Activated CD8-positive, alpha-beta memory T cell treated with anti-CD3 and anti-CD28 coated beads, Interleukin-2, amount 50 U/mL, for 48 hours (primary cell): ENCODE data around the gene KLHDC8B.

Experiments used
- DNase-seq: peaks from one replicate; pipeline ENCODE4 v3.0.0-alpha.2; 2020

KLHDC8B gene

GRCh38 chr3:49171119-49171774 lies at the start of gene KLHDC8B:
Gene KLHDC8B (plus strand): TSS chr3:49171598. CDS start chr3:49172770, 1,172 bp downstream.
- DNase-seq: peak; percentile 97

GRCh38 chr3:49122022-49122421 lies 49.4 kb upstream of the KLHDC8B start:
- DNase-seq: no peak

- DNase-seq: no peak
Measured at GRCh38 chr3:49122451-49122850, 48.9 kb upstream of the KLHDC8B start.

GRCh38 chr3:49122886-49123545 lies 48.4 kb upstream of the KLHDC8B start:
- DNase-seq: no peak

GRCh38 chr3:49123687-49124086 lies 47.7 kb upstream of the KLHDC8B start:
- DNase-seq: no peak

- DNase-seq: no peak
Measured at GRCh38 chr3:49124203-49124602, 47.2 kb upstream of the KLHDC8B start.

- no peak for DNase-seq
Measured at GRCh38 chr3:49124991-49125670, 46.3 kb upstream of the KLHDC8B start.

DNA sequence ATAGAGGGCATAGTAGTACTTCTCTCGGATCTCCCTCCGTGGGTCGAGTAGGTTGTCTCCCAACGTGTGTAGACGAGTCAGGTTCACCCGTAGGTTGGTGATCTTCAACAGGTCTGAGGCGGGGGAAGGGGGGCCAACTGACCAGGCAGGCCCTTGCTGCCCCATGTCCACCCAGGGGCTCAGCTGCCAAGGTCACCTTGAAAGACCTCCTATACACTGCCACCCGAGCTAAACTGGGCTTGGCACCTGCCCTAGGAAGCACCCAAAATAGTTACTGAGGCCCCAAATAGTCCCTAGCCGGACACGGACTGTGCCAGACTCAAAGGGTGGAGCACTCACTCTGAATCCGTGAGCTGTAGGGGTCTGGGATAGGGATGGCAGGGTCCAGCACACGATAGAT lies 40.4 kb upstream of the KLHDC8B start:
- no peak for DNase-seq

DNA sequence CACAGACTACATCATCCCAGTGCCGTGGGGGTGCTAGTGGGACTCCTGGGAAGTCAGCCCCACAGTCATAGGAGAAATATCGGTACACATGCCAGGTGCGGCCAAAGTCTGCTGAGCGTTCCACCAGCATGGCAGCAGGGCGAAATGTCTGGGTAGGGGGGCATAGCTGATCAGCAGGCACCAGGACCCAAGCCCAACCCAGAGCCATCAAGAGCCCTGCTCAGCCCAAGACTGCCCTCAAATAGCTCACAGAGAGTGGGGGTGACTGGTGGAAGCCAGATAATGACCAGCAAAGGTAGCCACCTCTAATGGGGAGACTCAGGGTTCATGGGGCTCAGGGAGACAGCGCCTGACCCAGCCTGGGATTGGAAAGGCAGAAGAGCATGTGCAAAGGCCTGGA lies 39.8 kb upstream of the KLHDC8B start:
- no peak for DNase-seq

- no peak for DNase-seq
Measured at GRCh38 chr3:49132073-49132436, 39.3 kb upstream of the KLHDC8B start.

- no peak for DNase-seq
Measured at GRCh38 chr3:49132437-49133225, 38.8 kb upstream of the KLHDC8B start, which contains the start of gene LAMB2. Gene LAMB2 (minus strand): TSS chr3:49133050. CDS start chr3:49132867, 183 bp downstream.

GRCh38 chr3:49133226-49133951 lies 38.0 kb upstream of the KLHDC8B start:
- no peak for DNase-seq

GRCh38 chr3:49134471-49135265 lies 36.7 kb upstream of the KLHDC8B start:
- no peak for DNase-seq

DNA sequence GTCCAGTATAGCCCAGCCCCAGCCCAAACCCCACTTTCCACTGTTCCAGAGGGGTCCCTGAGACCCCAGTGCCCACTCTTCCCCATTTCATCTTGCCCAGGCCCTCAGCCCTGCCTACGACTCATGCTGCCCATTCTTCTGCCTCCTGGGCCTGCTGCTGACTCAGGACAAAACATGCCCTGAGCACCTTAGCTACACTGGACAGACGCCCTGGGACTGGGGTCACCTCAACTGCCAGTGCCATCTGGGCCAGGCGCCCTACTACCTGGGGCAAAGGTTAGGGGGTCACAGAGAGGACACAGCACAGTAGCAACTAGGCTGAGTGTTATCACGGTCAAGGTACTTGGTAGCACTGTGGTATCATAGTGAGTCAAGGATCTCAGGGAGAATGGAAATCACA lies 35.9 kb upstream of the KLHDC8B start:
- no peak for DNase-seq

DNA sequence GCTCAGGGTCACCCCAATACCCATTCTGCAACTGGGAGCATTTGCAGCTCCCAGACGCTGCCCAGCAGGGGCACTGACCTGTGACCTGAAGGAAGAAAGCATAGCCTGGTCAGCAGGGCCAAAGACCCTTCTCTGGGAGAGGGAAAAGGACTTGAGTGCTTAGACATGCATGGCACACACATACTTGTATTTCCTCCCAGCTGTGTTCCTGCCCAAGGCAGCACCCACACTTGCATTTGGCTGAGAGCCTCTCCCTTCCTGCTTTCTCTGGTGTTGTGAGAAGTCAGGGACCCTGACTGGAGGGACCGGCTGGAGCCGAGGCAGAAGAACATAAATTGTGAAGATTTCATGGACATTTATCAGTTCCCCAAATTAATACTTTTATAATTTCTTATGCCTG lies 31.3 kb upstream of the KLHDC8B start:
- DNase-seq: no peak

GRCh38 chr3:49148159-49148558 lies 23.2 kb upstream of the KLHDC8B start:
- DNase-seq: no peak

GRCh38 chr3:49151610-49152009 lies 19.8 kb upstream of the KLHDC8B start:
- DNase-seq: no peak

GRCh38 chr3:49153349-49153912 lies 18.0 kb upstream of the KLHDC8B start:
- no peak for DNase-seq

GRCh38 chr3:49157289-49157688 lies 14.1 kb upstream of the KLHDC8B start:
- DNase-seq: no peak

DNA sequence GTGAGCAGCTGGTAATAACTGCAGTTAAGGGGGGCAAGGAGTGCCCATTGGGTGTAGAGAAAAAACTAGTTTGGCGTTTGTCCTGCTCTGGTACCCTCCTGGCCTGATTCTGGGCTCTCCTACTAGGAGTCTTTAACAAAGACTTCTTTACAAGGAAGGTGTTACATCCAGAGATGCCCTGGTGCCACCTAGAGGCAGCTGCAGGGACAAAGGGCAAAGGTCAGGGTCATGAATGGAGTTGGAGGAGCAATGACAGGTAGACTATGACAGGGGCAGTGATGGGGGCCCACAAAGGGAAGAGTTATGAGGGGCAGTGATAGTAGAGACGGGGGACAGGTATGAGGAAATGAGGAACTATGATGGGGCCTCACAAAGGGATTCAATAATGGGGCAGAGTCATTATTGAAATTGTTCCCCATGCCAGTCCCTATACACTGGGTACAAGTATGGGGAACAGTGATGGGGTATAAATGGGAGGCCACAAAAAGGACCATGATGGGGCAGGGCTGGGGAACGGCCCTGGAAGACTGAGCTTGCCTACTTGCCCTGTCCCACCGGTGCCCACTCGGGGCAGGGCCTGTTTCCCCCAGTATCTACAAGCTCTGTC lies 13.2 kb upstream of the KLHDC8B start:
- no peak for DNase-seq

DNA sequence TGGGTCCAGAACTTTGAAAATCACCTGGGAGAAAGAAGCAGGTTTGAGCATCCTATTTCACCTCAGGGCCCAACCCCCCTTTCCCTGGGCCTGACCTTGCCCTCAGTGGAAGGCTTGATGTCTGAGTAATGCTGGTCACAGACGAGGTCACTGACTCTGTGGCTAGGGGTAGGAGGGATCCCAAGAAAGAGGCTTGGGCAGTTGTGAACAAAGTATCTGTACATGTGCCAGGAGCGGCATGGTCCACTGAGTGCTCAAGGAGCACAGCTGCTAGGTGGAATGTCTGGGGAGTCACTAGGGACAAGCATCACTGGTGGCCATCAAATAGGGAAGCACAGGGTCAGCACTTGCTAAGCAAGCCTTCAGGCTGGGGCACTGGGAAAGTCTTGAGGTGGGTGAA lies 12.6 kb upstream of the KLHDC8B start:
- DNase-seq: no peak
